ENCODE results near the gene CDR2L. TPM values are rescaled to one million over a fixed set of nuclear protein-coding genes. Genes with fewer than 3 reads are reported as not detected.
A peak's percentile ranks its signal among the peaks of the same experiment; 100 is the strongest.
"Not testable (repeated sequence)": the region's sequence is repeated elsewhere in the genome, so short reads cannot be mapped to it uniquely, and the experiment has no call there.

The CDR2L gene
- total RNA-seq, 2 donors from 2014 or later: 3.1 to 3.2 TPM

GRCh38 chr17:74956093-74956492 is 31.3 kb upstream of the CDR2L start:
- DNase-seq (no peak), ATAC-seq (no peak)
- intact Hi-C loops (cut with DNase I, micrococcal nuclease): no loop called here

DNA sequence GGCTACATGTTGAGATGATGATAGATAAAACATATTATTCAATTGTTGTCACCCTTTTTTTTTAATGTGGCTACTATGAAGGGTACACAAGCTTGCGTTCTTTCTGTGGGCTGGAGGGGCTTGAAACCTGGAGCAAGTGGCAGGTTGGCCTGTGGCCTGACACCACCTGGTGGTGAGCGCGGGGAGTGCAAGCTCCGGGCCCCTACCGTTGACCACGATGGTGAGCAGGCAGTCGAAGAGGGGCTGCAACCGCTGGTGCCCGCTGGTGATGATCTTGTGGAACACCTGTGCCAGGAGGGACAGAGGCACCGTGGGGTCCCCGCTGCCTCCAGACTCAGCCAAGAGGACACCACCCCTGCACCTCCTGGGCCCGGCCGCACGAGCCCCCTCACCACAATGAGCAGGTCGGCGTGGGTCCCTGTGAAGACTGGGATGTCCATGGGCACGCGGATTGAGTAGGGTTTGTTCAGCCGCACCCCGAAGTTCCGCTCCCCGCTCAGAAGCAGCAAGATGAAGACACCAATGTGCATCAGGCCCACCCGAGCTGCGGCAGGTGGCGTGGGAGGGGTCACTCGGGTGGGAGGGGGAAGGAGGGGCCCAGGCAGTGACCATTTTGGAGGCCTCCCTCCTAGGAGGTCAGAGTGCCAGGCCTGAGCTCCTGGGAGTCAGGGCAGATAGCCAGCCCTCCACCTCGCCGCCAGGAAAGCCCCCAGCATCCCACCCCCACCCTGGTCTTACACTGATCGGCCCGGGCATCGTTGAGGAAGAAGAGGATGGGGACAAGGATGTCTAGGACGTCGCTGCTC is 29.3 kb upstream of the CDR2L start:
- ATAC-seq (no peak), DNase-seq (peak in 1 of 2 donors; percentile 84)
- intact Hi-C loops (cut with DNase I, micrococcal nuclease): no loop called here

DNA sequence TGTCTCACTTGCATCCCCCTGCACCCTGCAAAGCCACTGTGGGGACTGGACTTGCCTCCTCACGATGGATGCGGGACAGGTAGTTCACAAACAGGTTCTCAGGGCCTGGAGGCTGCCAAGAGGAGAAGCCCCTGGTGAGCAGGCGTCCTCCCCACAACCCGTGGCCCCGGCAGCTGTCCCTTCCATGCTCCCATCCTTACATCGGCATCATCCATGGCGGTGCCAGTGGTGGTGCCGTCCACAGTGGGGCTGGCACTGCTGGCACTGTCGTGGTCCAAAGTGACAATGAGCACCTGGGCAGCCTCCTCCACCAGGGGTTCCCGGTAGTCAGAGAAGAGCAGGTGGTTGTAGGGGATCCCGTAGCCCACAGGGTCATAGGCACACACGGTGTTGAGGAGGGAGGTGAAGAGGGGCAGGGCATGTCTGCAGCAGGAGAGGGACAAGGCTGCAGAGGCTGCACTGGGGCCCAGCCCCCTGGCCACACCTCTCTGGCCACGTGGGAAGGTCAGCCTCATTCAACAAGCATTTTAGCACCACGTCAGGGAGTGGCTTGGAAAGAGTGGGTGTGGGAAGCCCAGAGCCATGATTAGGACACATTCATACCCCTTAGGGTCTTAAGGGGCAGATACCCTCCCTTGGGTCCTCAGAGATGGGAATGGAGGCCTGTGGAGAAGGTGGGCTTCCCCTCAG is 27.5 kb upstream of the CDR2L start:
- intact Hi-C loops (cut with DNase I, micrococcal nuclease): no loop called here
- DNase-seq (no peak), ATAC-seq (peak; percentile 44)

DNA sequence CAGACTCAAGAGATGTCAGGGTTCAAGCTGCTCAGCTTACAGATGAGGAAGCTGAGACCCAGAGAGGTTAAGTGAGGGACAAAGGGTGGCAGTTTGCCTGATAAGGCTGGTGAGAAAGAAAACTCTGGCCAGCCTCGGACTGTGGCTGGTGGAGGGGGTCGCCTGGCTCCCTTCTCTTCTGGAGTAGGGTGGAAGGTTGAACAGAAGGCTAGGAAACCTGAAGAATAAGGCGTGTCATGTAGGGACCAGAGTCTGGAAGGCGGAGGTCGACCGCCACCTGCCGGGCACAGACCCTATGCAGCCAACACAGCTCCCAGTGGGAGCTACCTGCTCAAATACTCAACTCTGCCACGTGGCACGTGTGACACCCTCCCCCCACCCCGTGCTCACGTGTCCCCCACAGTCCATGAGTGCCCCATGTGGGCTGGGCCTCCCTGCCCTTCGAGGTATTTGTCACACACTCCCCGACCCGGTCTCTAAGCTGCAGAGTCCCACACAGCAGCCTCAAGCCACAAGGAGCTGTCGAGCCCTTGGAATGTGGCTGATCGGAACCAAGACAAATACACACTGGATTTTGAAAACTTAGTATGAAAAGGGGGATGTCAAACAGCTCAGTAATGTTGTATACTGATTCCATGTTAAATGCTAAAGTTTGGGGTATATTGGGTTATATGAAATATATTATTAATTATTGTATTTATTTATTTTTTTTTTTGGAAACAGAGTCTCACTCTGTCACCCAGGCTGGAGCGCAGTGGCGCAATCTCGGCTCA is 26.7 kb upstream of the CDR2L start:
- DNase-seq (peak in 1 of 2 donors; percentile 78), ATAC-seq (peak; percentile 71)
- intact Hi-C loops (cut with DNase I, micrococcal nuclease): no loop called here

GRCh38 chr17:74961657-74962350 is 25.6 kb upstream of the CDR2L start:
- intact Hi-C loops (cut with DNase I, micrococcal nuclease): no loop called here
- ATAC-seq: peak; percentile 76
- peak; percentile 82 to 93 for DNase-seq

GRCh38 chr17:74962622-74963394 is 24.6 kb upstream of the CDR2L start:
- intact Hi-C loops (cut with DNase I, micrococcal nuclease): no loop called here
- DNase-seq (no peak), ATAC-seq (no peak)

GRCh38 chr17:74963656-74964055 is 23.8 kb upstream of the CDR2L start:
- intact Hi-C loops (cut with DNase I, micrococcal nuclease): no loop called here
- no peak for ATAC-seq

DNA sequence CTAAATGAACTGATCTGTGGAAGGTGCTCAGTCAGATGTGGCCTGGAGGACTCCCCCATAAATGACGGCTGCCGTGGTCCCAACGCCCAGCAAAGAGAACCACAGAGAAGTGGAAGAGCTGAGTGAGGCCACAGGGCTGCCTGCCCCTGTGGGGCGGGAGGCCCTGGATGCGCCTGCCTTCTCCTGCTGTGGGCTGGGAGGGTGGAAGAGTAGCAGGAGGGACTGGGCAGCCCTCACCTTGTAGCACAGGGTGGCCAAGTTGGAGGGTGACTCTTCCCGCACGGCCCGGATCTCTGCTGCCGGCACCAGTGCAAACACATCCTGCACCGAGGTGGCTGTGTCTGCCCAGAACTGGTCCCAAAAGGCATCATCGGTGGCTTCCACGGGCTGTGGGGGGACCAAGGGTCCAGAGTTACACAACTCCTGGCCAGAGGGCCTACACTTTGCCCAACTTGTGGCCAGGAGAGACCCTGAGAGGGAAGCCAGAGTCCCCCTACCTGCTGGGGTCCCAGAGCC is 23.1 kb upstream of the CDR2L start:
- ATAC-seq (no peak), DNase-seq (no peak)
- intact Hi-C loops (cut with DNase I, micrococcal nuclease): no loop called here

More at GRCh38 chr17:74963656-74964055, 23.8 kb upstream of the CDR2L start:
- DNase-seq: no peak

DNA sequence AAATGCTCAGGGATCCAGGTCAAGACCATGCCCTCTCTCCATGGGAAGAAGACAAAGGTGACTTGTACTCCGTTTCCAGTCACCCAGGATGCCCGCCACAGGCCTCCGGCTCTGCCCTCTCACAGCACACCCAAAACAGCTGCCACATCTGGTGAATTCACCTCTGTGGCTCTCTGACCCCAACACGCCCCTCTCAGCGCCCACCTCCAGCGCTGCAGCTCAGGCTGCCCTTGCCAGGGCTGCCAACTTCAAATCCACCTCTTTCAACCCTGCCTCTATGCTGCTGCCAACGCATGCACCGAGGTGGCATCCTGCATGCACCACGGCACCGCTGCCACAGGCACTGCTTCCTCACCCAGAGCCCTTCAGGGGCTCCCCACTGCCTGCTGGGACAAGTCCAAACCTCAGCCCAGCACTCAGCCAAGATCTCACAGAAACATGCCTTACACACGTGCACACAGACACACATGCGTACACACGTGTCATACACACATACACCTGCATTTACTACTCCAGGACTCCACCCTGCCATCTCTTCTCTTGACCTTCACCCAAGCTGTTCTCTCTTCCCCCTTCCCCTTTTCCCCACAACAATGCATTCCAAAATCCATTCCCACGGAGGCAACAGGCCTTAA is 22.3 kb upstream of the CDR2L start:
- intact Hi-C loops (cut with DNase I, micrococcal nuclease): no loop called here
- ATAC-seq (no peak), DNase-seq (no peak)

GRCh38 chr17:74968361-74968780 is 19.1 kb upstream of the CDR2L start:
- intact Hi-C loops (cut with DNase I, micrococcal nuclease): no loop called here
- peak in 1 of 2 donors; percentile 57 for DNase-seq
- peak; percentile 51 for ATAC-seq

GRCh38 chr17:74969501-74969900 is 17.9 kb upstream of the CDR2L start:
- intact Hi-C loops (cut with DNase I, micrococcal nuclease); DNase-seq: not testable (repeated sequence)

DNA sequence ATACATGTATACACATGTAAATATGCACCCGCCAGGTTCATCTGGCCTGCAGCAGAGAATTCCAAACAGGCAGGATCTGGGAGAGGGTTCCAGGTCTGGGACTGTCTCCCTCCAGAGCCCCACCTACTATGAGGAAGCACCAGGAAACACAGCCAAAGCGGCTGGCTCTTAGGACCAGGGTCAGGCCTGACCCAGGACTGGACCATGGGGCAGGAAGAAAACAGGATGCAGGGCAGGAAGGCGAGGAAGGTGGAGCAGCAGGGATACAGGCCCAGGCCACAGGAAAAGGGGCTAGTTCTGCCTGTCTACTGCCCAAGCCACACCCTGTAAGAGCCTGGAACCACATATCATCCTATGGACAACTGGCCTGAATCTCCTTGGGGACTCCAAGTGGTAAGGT is 17.0 kb upstream of the CDR2L start:
- no peak for ATAC-seq

More at GRCh38 chr17:74969501-74969900, 17.9 kb upstream of the CDR2L start:
- ATAC-seq: not testable (repeated sequence)

DNA sequence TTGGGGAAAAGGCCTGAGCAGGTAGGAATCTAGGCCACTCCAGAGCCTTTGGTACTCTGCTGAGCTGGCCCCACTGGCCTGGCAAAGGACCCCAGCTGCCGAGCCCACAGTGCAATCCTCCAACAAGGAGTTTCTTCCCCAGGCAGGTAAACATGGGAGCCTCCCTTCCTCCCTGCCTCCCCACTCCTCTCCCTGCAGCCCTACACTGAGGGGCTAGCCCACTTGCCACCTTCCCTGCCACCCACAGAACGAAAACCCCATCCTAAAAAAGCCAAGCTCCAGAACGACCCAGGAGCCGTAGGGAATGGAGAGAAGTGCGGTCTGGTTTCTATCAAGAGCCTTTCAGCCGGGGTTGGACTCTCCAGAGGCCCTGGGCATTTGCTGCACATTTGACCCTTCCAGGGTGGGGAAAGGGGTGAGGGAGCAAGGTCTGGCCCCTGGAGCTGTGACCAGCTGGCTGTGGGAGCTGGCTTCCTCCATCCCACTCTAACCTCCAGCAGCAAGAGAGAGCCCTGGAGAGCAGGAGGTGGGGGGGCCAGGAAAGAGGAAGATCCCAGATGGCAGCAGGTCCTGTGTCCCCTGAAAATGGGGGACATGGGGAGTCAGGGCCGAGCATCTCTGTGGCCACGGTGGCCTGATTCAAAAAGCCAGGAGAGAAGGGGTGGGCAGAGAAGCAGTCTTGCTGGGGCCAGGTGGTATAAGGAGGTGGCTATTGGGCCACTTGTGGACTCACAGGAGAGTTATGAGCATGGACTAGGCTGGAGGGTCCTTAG is 16.2 kb upstream of the CDR2L start:
- DNase-seq (no peak), ATAC-seq (no peak)
- intact Hi-C loops (cut with DNase I, micrococcal nuclease): no loop called here

More for the DNA sequence above, 17.0 kb upstream of the CDR2L start:
- DNase-seq: no peak
- intact Hi-C loops (cut with DNase I, micrococcal nuclease): no loop called here

- no peak for DNase-seq
- intact Hi-C loops (cut with DNase I, micrococcal nuclease): no loop called here
- no peak for ATAC-seq
These were observed 15.7 kb upstream of the CDR2L start for GRCh38 chr17:74971842-74972106.

DNA sequence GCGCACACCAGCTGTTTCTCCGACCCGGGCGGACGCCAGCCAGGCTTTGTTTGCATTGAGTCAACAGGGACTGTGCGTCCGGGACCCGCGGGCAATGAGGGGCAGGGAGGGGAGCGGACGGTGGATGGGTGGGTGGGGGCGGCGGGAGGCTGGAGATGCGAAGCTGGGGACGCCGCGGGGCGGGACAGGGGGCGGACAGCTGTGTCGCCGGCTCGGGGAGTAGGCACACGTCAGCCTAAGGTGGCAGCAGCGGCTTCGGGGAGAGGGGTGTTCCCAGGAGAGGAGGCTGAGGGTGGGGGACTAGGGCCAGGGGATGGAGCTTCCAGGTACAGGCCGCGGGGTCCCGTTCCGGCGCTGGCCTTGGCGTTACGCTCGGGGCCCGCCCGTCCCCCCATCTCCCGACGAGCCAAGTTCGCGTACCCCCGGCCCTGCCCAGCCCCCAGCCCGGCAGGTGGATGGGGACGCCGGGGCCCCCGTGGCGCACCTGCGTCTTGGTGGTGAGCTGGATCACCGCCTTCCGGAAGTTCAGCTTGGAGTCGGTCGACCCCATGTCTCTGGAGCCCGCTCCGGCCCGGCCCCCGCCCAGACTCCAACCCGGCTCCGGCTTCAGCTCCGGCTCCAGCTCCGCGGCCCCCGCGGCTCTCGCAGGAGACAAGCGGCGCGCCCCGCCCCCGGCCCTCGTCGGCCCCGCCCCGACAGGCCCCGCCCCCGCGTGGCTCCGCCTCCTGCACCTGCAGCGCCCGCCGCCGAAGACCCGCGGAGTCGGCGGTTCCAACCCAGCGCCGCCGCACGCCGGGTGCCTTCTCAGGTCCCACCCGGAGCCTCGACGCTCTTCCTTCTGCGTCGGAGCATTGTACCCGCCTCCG is 15.1 kb upstream of the CDR2L start, which contains the start of gene HID1:
TSS of gene HID1 (minus strand) at position 653 of the 866 bp plus-strand sequence. CDS start at position 550, 103 bp downstream.
- intact Hi-C loops (cut with DNase I, micrococcal nuclease): no loop called here
- peak; percentile 71 to 87 for DNase-seq
- ATAC-seq: peak; percentile 80

GRCh38 chr17:74972973-74973328 is 14.5 kb upstream of the CDR2L start:
- ATAC-seq: no peak
- intact Hi-C loops (cut with DNase I, micrococcal nuclease): no loop called here
- no peak for DNase-seq

All from left colon (tissue), 2 donors.